ENCODE data around the gene ADAMTS20. TPM values are rescaled to one million over a fixed set of nuclear protein-coding genes. Genes with fewer than 3 reads are reported as not detected.

The ADAMTS20 gene
- total RNA-seq, 1 experiment from 2014 or later = 0.17 TPM

DNA sequence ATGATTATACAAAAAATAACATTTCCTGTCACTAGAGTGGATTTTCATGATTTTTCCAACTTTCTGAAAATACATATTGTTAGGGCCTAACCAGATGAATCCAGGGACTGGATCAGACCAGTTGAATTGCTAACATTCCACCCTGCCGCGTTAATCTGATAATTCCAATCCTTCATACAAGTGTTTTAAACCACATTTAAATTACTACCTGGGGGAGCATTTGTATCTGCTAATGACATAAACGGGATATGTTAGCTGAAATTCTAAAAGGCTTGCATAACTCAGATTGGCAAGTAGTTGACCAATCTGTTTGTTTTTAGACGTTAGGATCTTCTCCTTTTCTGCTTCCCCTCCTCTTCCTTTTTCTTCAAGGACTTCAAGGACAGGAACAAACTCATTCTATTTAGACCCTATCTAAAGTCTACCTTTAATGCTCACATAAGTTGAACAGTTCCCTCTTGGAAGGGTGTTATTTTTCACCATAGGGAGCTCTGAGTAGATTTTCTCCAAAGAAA lies 239.0 kb downstream of the ADAMTS20 start:
- DNase-seq (ENCODE audit: low read depth) = no peak

DNA sequence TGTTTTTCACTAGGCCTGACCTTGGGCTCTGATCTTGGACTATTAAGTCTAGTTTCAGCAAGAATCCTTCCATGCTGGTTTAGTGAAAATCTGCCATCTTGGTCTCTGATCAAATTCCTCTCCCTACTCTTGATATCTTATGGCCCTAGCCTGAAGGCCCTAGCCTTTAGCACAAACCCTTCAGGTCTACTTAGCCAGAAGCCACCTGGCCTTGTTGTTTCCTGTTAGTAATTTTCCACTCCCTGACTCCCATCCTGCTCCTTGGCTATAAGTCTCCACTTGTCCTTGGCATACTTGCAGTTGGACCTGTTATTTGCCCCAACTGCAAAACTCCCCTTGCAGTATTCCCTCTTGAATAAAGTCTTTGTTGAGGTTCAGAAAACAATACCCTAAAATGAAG lies 241.4 kb downstream of the ADAMTS20 start:
- no peak for DNase-seq (ENCODE audit: low read depth)

DNA sequence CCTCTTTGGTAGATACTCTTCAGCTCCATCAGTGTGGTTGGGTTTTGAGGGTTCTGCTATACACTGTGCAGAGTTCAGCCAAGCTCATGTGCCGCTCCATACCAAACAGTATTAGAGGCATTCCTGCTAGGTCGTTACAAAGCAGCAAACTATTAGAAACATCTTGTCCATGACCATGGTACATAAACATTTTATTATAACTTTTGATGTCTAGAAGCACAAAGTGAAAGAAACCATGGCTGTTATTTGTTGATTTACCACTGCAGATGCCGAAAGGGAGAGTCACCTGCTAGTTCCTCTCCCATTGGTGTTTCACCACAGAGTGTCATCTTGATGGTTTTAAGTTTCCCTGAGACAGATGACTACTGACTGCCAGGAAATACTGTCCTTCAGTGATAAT lies 242.0 kb downstream of the ADAMTS20 start:
- peak; percentile 90 for DNase-seq (ENCODE audit: low read depth)

- peak; percentile 74 for DNase-seq (ENCODE audit: low read depth)
Observed at GRCh38 chr12:43308776-43309175, 243.2 kb downstream of the ADAMTS20 start.

DNA sequence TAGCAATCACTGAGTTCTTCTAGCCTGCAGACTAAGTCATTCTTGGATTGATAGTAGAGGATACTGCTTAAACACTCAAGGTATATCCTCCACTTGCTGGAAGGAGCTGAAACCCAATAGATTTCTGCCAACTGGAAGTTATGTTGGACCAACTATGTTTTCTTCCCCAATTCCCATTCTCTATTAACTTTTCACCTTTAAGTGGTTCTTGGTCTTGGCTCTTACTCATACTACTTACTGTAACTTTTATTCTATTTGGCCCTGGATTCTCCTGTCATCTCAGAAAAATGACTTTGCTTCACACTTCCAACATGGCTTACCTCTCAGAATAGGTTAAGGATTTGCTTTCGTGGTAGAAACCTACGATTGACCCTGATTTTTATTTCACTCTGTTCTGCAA lies 244.9 kb downstream of the ADAMTS20 start:
- no peak for DNase-seq (ENCODE audit: low read depth)

DNA sequence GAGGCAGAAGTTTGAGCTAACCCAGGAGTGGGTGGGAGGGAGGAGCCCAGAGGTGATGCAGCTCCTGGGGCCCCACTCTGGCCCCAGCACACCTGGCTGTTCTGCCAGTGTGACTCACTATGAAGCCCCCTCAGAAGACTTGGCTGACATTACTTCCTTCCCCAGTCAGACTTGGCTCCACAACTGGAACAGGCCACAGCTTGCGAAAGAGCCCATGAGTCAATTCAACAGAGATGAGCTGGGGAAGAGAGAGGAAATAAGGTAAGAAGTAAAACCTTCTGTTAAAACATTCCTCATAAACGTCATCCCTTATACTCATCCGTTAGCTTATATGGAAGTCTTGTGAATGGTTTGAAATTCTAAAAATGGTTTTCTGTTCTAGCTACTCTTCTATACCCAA lies 245.9 kb downstream of the ADAMTS20 start:
- peak; percentile 94 for DNase-seq (ENCODE audit: low read depth)

DNA sequence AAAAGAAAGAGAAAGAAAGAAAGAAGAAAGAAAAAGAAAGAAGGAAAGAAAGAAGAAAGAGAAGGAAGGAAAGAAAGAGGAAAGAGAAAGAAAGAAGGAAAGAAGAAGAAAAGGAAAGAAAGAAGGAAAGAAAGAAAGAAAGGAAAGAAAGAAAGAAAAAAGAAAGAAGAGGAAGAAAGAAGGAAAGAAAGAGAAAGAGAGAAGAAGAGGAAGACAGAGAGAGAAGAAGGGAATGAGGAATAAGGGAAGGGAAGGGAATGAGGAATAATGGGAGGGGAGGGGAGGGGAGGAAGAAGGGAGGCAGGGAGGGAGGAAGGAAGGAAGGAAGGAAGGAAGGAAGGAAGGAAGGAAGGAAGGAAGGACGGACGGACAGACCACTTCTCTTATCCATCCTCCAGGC lies 246.9 kb downstream of the ADAMTS20 start:
- DNase-seq (ENCODE audit: low read depth) = no peak

Other genes with a start within 250 kb of the ADAMTS20 start
- 44.9 and 52.8 TPM in 2 replicates for gene PUS7L, start 206.6 kb upstream of the ADAMTS20 start, total RNA-seq (2014; rRNA removed)
- 41.0 and 41.6 TPM in 2 replicates for gene IRAK4, start 206.7 kb upstream of the ADAMTS20 start, total RNA-seq (2014; rRNA removed)

Measured in LHCN-M2 (cell line).